ENCODE measurements around the gene NF1.

GRCh38 chr17:31411707-31412285 is 317.0 kb downstream of the NF1 start:
- TF ChIP-seq POLR2AphosphoS5 (IDR thresholded peaks at IDR 0.05; ENCODE audit: insufficient read depth in 1 of 2, low read depth in 1 of 2) (no peak), CTCF (IDR thresholded peaks at IDR 0.05) (no peak)
